Measurements from ENCODE around the gene EPHA1.

GRCh38 chr7:143388051-143388450 lies 20.6 kb downstream of the EPHA1 start:
- TF ChIP-seq CTCF (IDR thresholded peaks at IDR 0.05) (no peak), POLR2A (IDR thresholded peaks at IDR 0.05) (no peak)

Measured in adrenal gland (tissue), 5 donors.